Thyroid gland (tissue), 4 donors: Measurements from ENCODE around the gene MAP6. TPM values are rescaled to one million over a fixed set of nuclear protein-coding genes. Genes with fewer than 3 reads are reported as not detected.

Source experiments
- DNase-seq, 2 donors: peaks; one replicate each; pipeline ENCODE4 v3.0.0-alpha.2; 2019
- H3K27ac ChIP-seq, 3 donors: fragments of 200-600 bp; sonication (generic); 1 replicate in 2 of 3; 2 replicates in 1 of 3; pipeline ENCODE4 v1.5.1; 2016 to 2019; ENCODE audit warnings: mild to moderate bottlenecking in 1 of 3, moderate library complexity in 1 of 3
- H3K27me3 ChIP-seq: fragments of 200-600 bp; sonication (generic); one replicate; pipeline ENCODE4 v1.5.1; 2019
- H3K36me3 ChIP-seq, 2 donors: fragments of 200-600 bp; sonication (generic); one replicate each; pipeline ENCODE4 v1.5.1; 2016 to 2019
- H3K4me1 ChIP-seq, 2 donors: fragments of 200-600 bp; sonication (generic); one replicate each; pipeline ENCODE4 v1.5.1; 2017 to 2019
- H3K4me3 ChIP-seq, 3 donors: fragments of 200-600 bp; sonication (generic); replicated peaks in 1 of 3; 1 replicate in 2 of 3; 2 replicates in 1 of 3; pipeline ENCODE4 v1.5.1; 2016; ENCODE audit warnings: mild to moderate bottlenecking in 1 of 3
- H3K9me3 ChIP-seq: fragments of 200-600 bp; sonication (generic); one replicate; pipeline ENCODE4 v1.5.1; 2017
- POLR2A ChIP-seq, 2 donors: fragments of 450-650 bp; IDR thresholded peaks; one replicate each; pipeline ENCODE4 v1.6.1; 2017; ENCODE audit warnings: antibody characterized with exemption in 2 of 2, mild to moderate bottlenecking in 2 of 2, moderate library complexity in 1 of 2
- WGBS, 2 donors: methylation state at CpG; one replicate each; pipeline ENCODE4 v1.1.5; 2017; 5-methylcytosine and 5-hydroxymethylcytosine counted together
- intact Hi-C: fragments of 100-400 bp; cut with DNase I; formaldehyde crosslinking; loops from one replicate; pipeline ENCODE4 v1.15.1; 2023
- total RNA-seq, 4 donors: library from RNA; depleted of rRNA; stranded (reverse); fragments of >200 nt; gene quantifications; one replicate each; pipeline ENCODE4 v1.2.3, GENCODE V29; 2016
- TF ChIP-seq, protein P1 (sequence below), 6 experiments: fragments of 200-600 bp in 3 of 6; fragments of 450-650 bp in 3 of 6; sonication (generic) in 3 of 6; IDR thresholded peaks; one replicate each; pipeline ENCODE4 v1.5.1; 2016 to 2019; ENCODE audit warnings: antibody characterized with exemption in 6 of 6, mild to moderate bottlenecking in 2 of 6, inconsistent platforms in 1 of 6, moderate library complexity in 1 of 6

MAP6 gene
- total RNA-seq, 4 donors from 2014 or later, result 4.8 to 13.8 (median 9.4) TPM

DNA sequence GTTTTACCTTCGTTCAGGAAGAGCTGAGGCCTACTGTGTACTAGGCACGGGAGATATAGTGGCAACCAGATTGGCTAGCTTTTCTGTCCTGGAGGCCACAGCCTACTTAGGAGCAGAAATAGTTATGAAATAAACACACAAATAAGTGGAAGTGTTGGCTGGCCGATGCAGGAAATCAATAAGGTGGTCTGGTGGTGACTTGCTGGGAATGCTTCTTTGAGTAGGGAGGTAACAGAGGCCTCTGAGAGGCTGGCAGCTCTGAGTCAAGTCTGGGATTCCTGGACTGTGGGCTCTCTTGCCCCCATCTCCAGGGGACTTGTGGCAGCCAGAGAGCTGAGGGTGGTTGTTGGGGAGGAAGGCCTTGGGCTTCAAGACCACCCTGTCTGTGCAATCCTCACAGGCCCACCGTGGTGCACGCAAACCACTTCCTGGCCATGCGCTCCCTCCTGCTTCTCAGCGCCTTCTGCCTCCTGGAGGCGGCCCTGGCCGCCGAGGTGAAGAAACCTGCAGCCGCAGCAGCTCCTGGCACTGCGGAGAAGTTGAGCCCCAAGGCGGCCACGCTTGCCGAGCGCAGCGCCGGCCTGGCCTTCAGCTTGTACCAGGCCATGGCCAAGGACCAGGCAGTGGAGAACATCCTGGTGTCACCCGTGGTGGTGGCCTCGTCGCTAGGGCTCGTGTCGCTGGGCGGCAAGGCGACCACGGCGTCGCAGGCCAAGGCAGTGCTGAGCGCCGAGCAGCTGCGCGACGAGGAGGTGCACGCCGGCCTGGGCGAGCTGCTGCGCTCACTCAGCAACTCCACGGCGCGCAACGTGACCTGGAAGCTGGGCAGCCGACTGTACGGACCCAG is 102.7 kb downstream of the MAP6 start:
- TF ChIP-seq, protein P1, sequence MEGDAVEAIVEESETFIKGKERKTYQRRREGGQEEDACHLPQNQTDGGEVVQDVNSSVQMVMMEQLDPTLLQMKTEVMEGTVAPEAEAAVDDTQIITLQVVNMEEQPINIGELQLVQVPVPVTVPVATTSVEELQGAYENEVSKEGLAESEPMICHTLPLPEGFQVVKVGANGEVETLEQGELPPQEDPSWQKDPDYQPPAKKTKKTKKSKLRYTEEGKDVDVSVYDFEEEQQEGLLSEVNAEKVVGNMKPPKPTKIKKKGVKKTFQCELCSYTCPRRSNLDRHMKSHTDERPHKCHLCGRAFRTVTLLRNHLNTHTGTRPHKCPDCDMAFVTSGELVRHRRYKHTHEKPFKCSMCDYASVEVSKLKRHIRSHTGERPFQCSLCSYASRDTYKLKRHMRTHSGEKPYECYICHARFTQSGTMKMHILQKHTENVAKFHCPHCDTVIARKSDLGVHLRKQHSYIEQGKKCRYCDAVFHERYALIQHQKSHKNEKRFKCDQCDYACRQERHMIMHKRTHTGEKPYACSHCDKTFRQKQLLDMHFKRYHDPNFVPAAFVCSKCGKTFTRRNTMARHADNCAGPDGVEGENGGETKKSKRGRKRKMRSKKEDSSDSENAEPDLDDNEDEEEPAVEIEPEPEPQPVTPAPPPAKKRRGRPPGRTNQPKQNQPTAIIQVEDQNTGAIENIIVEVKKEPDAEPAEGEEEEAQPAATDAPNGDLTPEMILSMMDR (IDR thresholded peaks at IDR 0.05), result no peak
- no peak for TF ChIP-seq POLR2A (IDR thresholded peaks at IDR 0.05)
- no peak overlapping the region for H3K27ac ChIP-seq
- whole genome bisulfite sequencing, 2 donors, result 76 to 82% methylated on average over 11 to 15 of the region's 43 CpGs

DNA sequence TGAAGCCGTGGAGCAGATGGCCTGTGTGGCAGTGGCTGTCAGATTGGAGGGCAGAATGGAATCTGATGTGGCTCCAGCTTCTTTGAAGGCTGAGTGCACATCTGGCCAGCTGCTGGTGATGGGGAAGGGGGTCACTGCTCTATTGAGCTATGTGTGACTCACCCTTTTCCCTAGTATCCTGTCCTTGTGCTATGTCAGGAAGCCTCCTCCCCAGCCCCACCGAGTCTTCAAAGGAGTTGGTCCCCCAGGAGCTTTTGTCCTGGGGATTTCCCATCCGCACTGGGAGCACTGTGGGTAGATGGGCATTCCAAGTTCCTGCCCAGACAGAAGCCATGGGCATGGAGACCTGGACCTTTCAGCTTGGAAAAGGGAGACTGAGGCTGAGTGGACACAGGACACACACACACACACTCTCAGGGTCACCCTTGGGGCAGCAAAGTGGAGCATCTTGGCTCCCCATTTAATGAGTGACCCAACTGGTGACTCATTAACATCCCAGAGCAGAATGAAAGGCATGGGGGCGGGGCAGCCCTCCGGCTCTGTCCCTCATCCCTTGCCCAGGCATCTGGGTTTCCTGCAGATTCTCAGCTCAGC is 103.5 kb downstream of the MAP6 start:
- H3K9me3 ChIP-seq, result no peaks in the 10 kb centered on the region
- peaks cover 39 to 44% of the 10 kb centered on the region in 2 donors for H3K36me3 ChIP-seq
- intact Hi-C loops, result no loop called here
- TF ChIP-seq, protein P1 (IDR thresholded peaks at IDR 0.05), result no peak
- no peak for TF ChIP-seq POLR2A (IDR thresholded peaks at IDR 0.05)
- H3K27me3 ChIP-seq, result no peaks in the 10 kb centered on the region
- H3K4me1 ChIP-seq, result peaks cover 20 to 55% of the 10 kb centered on the region in 2 donors
- peak overlapping the region in 2 of 3 donors; percentile 100 for H3K27ac ChIP-seq
- no peak for DNase-seq
- 75 to 82% methylated on average over 4 to 5 of the region's 5 CpGs for WGBS, 2 donors
- H3K4me3 ChIP-seq, result no peak overlapping the region

More for the DNA sequence above, 102.7 kb downstream of the MAP6 start:
- Histone ChIP-seq H3K4me1 (peaks cover 20 to 50% of the 10 kb centered on the region in 2 donors), H3K27me3 (no peaks in the 10 kb centered on the region), H3K9me3 (no peaks in the 10 kb centered on the region), H3K36me3 (peaks cover 47 to 52% of the 10 kb centered on the region in 2 donors), H3K4me3 (no peak overlapping the region)
- intact Hi-C loops, result no loop called here
- DNase-seq, result no peak

- Histone ChIP-seq H3K27ac (peak overlapping the region; percentile 99 to 100 (median 100)), H3K36me3 (peaks cover 26 to 31% of the 10 kb centered on the region in 2 donors), H3K27me3 (no peaks in the 10 kb centered on the region), H3K4me3 (peak overlapping the region in 1 of 3 donors; percentile 91), H3K9me3 (no peaks in the 10 kb centered on the region), H3K4me1 (peaks cover 25 to 67% of the 10 kb centered on the region in 2 donors)
- 5 to 26% methylated on average over 4 to 9 of the region's 9 CpGs for WGBS, 2 donors
- DNase-seq, result peak in 1 of 2 donors; percentile 44
- no peak for TF ChIP-seq POLR2A (IDR thresholded peaks at IDR 0.05)
- TF ChIP-seq, protein P1 (IDR thresholded peaks at IDR 0.05), result peak in 4 of 6 experiments; percentile 12 to 33 (median 24)
- intact Hi-C loops, result no loop called here
Observed at GRCh38 chr11:75563978-75564552, 104.8 kb downstream of the MAP6 start.

DNA sequence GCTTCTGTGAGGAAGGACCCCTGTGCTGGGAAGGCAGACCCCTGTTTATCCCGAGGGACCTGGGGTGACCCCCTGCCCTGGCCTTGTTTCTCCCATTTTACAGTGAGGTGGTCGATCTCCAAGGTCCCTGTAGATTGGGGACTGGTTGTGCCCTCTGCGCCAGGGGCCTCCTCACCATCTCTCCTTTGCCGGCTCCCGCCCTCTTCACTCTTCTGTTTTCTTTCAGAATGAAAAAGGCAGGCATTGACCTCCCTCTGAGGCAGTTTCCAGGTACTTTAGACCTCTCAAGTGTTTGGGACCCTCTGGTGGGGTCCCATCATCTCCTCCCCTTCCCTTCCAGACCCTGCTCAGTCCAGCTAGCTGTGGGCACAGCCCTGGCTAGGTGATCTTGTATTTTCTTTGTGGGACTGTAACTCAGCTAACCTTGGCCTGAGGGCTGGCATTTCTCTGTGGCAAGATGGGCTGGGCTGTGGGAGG is 105.3 kb downstream of the MAP6 start:
- H3K36me3 ChIP-seq, result peaks cover 21 to 26% of the 10 kb centered on the region in 2 donors
- no peaks in the 10 kb centered on the region for H3K9me3 ChIP-seq
- intact Hi-C loops, result no loop called here
- peak overlapping the region; percentile 43 to 95 (median 91) for H3K4me3 ChIP-seq
- no peaks in the 10 kb centered on the region for H3K27me3 ChIP-seq
- TF ChIP-seq, protein P1 (IDR thresholded peaks at IDR 0.05), result no peak
- TF ChIP-seq POLR2A (IDR thresholded peaks at IDR 0.05), result no peak
- peaks cover 31 to 72% of the 10 kb centered on the region in 2 donors for H3K4me1 ChIP-seq
- 29% methylated on average over 5 of the region's 5 CpGs for WGBS, 2 donors
- peak overlapping the region; percentile 99 to 100 (median 100) for H3K27ac ChIP-seq
- DNase-seq, result no peak
